Myocyte (in vitro differentiated cells): ENCODE results near the gene MYCBPAP. TPM values are rescaled to one million over a fixed set of nuclear protein-coding genes. Genes with fewer than 3 reads are reported as not detected.

Experiments used
- DNase-seq: peaks from one replicate; pipeline ENCODE4 v3.0.0-alpha.2; 2012; ENCODE audit warnings: low read depth
- total RNA-seq: library from RNA; depleted of rRNA; stranded (reverse); fragments of >200 nt; gene quantifications from 2 replicates; pipeline ENCODE4 v1.2.3, GENCODE V29; 2014

Gene MYCBPAP
- total RNA-seq, 1 donor from 2014 or later = 0.35 TPM

DNA sequence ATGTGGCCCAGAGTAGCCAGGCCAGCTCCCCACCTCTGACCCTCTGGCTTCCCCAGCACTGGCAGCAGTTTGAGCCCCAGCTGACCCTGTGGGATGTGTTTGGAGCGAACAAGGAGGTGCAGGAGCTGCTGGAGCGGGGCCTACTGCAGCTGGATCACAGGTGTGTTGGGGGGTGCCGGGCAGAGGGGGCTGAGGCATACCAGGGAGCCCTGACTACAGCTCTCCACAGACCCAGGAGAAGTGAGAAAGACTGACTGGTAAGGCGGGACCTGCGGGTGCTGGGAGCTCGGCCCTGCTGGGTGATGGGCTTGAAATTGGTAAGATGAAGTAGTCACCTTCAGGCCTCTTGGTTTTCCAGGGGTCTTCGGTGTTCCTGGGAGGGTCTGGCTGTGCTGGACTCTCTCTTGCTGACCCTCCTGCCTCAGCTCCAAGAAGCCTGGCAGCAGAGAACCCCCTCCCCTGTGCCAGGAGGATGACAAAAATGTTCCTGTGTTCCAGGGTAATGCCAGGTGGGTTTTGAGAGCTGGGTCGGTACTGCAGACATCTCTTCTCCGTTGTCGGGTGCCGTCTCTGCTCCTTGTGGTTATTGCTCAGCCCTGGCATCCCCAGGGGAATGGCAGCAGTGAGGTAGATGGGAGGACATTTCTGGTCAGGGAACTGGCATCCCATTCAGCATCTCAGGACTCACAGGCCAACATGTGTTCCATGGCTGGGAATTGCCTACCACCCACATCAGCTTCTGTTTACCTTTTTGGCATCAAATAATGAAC lies 23.7 kb upstream of the MYCBPAP start:
- no peak for DNase-seq

- no peak for DNase-seq
These were observed 20.8 kb upstream of the MYCBPAP start for GRCh38 chr17:50487213-50488096.

GRCh38 chr17:50488880-50489279 lies 19.4 kb upstream of the MYCBPAP start:
- DNase-seq = no peak

GRCh38 chr17:50491505-50491904 lies 16.7 kb upstream of the MYCBPAP start:
- DNase-seq = no peak

- DNase-seq = no peak
These were observed 16.0 kb upstream of the MYCBPAP start for GRCh38 chr17:50492214-50492613.

DNA sequence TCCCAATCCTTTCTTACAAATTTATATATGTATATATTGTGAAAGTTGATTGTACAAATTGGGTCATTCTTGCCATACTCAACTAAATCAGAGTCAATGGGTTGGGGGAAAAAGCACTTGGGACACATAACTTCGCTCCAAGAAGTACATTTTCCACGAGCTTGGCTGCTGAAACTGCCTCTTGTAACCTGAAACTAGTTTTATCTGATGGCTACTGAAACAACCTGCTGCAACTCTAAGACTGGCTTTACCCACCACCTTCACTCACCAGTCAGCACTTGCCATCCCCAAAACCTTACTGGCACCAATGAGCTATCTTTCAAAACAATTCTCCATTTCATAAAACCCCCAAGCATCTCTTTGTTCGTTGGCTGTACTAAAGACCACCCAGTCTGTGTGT lies 14.5 kb upstream of the MYCBPAP start:
- no peak for DNase-seq

DNA sequence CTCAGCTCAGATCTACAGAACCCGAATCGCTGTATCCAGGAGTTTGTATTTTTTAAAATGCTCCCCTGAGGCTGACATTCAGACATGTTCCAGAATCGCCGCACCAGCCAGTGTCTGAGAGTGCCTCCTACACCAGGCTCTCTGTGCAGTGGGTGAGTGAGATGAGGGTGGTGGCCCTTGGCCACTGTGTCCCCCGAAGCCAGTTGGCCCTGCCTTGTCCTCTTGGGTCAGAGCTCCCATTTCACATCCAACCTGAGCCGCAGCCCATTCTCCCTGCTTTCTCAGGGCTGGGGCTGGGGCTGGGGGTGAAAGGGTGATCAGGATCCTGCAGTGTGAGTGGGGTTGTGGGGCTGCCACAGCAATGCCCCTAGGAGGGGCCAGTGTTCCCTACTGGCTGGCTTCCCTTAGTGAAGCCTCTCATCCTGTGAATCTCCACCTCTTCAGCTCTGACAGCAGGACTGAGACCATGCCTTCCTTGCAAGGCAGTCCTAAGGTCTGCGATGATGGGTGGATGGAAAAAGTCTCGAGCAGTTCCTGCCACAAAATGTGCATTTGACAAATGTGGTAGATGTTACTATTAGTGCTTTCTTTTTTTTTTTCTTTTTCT lies 12.9 kb upstream of the MYCBPAP start:
- DNase-seq = no peak

GRCh38 chr17:50495918-50496317 lies 12.3 kb upstream of the MYCBPAP start:
- DNase-seq = no peak

DNA sequence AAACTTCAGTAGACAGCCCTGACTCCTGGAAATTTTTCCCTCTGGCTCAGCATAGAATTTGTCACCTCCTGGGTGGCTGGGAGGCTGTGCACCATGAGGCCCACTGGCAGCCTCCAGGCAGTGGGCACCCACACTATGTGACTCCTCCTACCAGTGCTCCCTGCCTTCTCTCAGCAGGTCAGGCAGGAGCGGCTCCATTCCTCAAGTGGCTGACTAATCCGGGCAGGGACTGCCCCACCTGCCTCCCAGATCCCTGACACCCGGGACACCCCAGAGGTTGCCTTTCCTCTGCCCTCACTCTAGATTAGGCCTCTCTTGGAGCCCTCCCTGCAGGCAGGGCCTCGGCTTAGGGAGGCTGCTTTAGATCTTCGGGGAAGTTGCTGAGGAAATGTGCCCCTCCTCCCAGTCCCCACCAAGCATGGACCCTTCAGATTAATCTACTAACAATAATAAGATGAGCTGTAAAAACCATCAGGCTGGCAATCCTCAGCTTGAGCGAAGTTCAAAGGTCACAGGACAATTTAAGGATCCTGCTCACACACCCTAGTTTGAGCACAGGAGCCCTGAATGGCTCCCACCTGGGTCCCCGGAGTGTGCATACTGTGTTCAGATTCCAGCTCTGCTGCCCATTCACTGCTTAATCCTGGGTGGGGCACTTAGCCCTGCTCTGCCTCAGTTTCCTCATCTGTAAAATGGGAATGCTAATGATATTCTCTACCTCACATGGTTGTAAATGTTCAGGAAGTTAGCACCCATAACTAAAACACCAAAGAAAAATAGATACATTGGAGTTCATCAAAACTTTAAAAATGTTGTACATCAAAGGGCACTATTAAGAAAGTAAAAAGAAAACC lies 10.0 kb upstream of the MYCBPAP start:
- DNase-seq = no peak

- no peak for DNase-seq
These were observed 9.0 kb upstream of the MYCBPAP start for GRCh38 chr17:50499270-50499669.

DNA sequence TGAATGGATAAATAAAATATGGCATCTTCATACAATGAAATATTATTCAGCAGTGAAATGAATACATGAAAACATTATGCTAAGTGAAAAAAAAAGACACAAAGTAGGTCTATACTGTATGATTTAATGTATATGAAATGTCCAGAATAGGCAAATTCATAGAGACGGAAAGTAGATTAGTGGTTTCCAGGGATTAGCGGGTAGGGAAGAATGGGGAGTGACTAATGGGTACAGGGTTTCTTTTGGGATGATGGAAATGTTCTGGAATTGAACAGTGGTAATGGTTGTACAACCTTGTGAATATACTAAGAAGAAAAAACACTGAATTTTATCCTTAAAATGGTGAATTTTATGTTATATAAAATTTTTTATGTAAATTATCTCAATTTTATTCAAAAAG lies 8.5 kb upstream of the MYCBPAP start:
- no peak for DNase-seq

GRCh38 chr17:50501054-50501453 lies 7.2 kb upstream of the MYCBPAP start:
- DNase-seq = peak; percentile 39

DNA sequence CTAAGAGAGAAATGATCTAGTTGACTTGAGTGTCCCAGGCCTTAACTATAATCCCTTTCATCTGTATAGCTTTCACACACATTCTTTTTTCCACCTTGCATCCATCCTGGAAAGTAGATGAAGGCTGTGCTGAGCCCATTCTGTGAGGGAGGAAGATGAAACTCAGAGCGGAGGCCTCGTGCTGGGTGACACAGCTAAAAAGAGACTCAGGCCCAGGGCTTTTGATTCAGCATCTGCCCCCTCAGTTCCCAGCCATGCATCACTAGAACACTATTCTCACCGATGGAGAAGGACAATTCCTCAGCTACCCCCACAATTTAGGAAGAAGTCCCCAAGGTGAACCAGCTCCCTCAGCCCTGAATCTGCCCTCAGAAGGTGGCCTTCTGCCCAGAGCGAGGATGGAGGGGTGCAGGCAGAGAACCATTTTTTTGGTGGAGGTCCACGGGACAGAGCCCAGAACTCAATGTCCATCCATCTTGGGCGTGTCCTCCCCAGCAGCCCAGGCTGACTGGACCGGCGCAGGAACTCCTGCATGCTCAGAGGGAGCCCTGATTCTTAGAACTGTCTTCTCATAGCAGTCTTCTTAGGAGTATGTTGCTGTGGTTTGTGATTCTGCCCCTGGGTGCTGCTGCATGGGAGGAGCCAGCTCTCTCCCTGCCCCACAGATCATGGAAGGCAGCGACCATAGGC lies 5.8 kb upstream of the MYCBPAP start:
- DNase-seq = no peak

- no peak for DNase-seq
These were observed 2.6 kb upstream of the MYCBPAP start for GRCh38 chr17:50505591-50506130.

GRCh38 chr17:50506298-50506697 lies 1.9 kb upstream of the MYCBPAP start:
- DNase-seq = no peak

- DNase-seq = no peak
These were observed 578 bp downstream of the MYCBPAP start for GRCh38 chr17:50508573-50509460.

DNA sequence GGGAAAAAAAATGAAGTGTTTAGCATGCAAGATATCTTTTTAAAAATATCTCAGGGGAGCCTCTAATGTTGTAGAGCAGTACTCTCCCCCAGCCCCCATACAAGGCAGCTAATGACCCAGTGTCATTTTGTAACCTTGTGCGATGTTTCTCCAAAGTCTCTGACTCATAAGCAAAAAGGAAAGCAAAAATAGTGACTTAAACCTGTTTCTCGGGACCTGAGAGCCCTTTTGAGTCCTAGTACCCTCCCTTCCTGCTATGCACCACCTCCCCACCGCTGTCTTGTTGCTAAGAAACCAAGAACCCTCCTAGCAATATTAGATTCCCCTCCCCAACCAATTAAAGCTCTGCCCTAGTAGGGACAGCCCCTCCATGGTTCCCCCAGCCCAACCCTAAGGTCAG lies 2.8 kb downstream of the MYCBPAP start:
- no peak for DNase-seq

GRCh38 chr17:50513495-50513894 lies 5.3 kb downstream of the MYCBPAP start:
- no peak for DNase-seq

DNA sequence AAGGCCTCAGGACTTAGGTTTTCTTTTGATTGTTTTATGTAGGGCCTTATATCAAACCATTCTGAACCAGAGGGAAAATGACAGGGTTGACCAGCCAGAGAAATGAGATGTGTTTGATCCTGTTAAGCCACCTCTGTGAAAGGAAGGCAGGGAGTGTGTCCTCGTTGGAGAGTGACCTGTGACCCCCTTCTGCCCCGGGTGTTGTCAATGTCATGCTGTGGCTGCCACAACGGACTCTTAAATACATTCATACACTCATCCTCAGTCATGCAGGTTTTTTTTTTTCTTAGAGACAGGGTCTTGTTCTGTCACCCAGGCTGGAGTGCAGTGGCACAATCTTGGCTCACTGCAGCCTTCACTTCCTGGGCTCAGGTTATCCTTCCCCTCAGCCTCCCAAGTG lies 6.1 kb downstream of the MYCBPAP start:
- no peak for DNase-seq
